NOMO-1 (cell line): ENCODE measurements around the gene ZNF19.

ENCODE experiments used
- DNase-seq, 2 experiments: peaks; one replicate each; lab custom pipeline; 2025; ENCODE audit not compliant: unreplicated experiment in 2 of 2; lab: John Stamatoyannopoulos, UW

ZNF19 gene

GRCh38 chr16:71448274-71448866 lies 40.8 kb downstream of the ZNF19 start:
- no peak for DNase-seq

- no peak for DNase-seq
Observed at GRCh38 chr16:71443714-71444113, 45.4 kb downstream of the ZNF19 start.

GRCh38 chr16:71442051-71442440 lies 47.1 kb downstream of the ZNF19 start, which contains the start of gene TLE7:
Gene TLE7, minus strand, starts transcription at chr16:71442054. Its CDS starts 8,730 bp downstream, at chr16:71433324.
- DNase-seq, result no peak

- no peak for DNase-seq
Observed at GRCh38 chr16:71441348-71442050, 47.6 kb downstream of the ZNF19 start.

- DNase-seq, result no peak
Observed at GRCh38 chr16:71440669-71441347, 48.3 kb downstream of the ZNF19 start.

GRCh38 chr16:71439523-71439922 lies 49.6 kb downstream of the ZNF19 start:
- DNase-seq, result no peak

- DNase-seq, result no peak
Observed at GRCh38 chr16:71436473-71436872, 52.7 kb downstream of the ZNF19 start.

- no peak for DNase-seq
Observed at GRCh38 chr16:71432906-71433305, 56.2 kb downstream of the ZNF19 start.

- DNase-seq, result no peak
Observed at GRCh38 chr16:71431991-71432390, 57.1 kb downstream of the ZNF19 start.

GRCh38 chr16:71431176-71431575 lies 57.9 kb downstream of the ZNF19 start:
- DNase-seq, result no peak

GRCh38 chr16:71430744-71431143 lies 58.4 kb downstream of the ZNF19 start:
- no peak for DNase-seq

- DNase-seq, result no peak
Observed at GRCh38 chr16:71429581-71429980, 59.5 kb downstream of the ZNF19 start.

GRCh38 chr16:71428883-71429282 lies 60.2 kb downstream of the ZNF19 start:
- DNase-seq, result no peak

GRCh38 chr16:71428385-71428784 lies 60.7 kb downstream of the ZNF19 start:
- DNase-seq, result no peak

GRCh38 chr16:71426880-71427615 lies 62.1 kb downstream of the ZNF19 start:
- DNase-seq, result no peak

- no peak for DNase-seq
Observed at GRCh38 chr16:71426069-71426879, 62.9 kb downstream of the ZNF19 start.

GRCh38 chr16:71425746-71426068 lies 63.4 kb downstream of the ZNF19 start:
- no peak for DNase-seq

GRCh38 chr16:71424626-71425025 lies 64.5 kb downstream of the ZNF19 start:
- DNase-seq, result no peak

GRCh38 chr16:71423865-71424264 lies 65.3 kb downstream of the ZNF19 start:
- DNase-seq, result no peak
